ENCODE measurements around the gene CDYL2. TPM values are rescaled to one million over a fixed set of nuclear protein-coding genes. Genes with fewer than 3 reads are reported as not detected.

The CDYL2 gene
- total RNA-seq, 2 experiments from 2014 or later: 40.7 to 49.0 TPM

- no peak for DNase-seq
- peaks cover 1% of the 10 kb centered on the region for H3K4me1 Mint-ChIP-seq
- no peaks in the 10 kb centered on the region for H3K27me3 Mint-ChIP-seq
- H3K4me3 Mint-ChIP-seq: no peak overlapping the region
- no peak overlapping the region for H3K27ac Mint-ChIP-seq
- ChIA-PET CTCF (interaction anchor here (0.9 to 1.2 kb wide), 2 partner anchors 9 to 10 kb away, joined by 3 to 4 read pairs; no protein-coding TSS in a partner anchor), POLR2A (no interaction called here)
- H3K9me3 Mint-ChIP-seq: peaks cover 1% of the 10 kb centered on the region
- peaks cover 7% of the 10 kb centered on the region for H3K36me3 Mint-ChIP-seq (ENCODE audit: low read depth)
Measured at GRCh38 chr16:80710918-80711317, 93.5 kb downstream of the CDYL2 start.

GRCh38 chr16:80708823-80709222 lies 95.6 kb downstream of the CDYL2 start:
- Mint-ChIP-seq H3K27me3 (no peaks in the 10 kb centered on the region), H3K27ac (no peak overlapping the region), H3K9me3 (peaks cover 4% of the 10 kb centered on the region), H3K4me3 (no peak overlapping the region), H3K36me3 (ENCODE audit: low read depth) (peaks cover 7% of the 10 kb centered on the region), H3K4me1 (peaks cover 1% of the 10 kb centered on the region)
- no peak for DNase-seq
- POLR2A ChIA-PET: no interaction called here
- CTCF ChIA-PET: no interaction called here

- peaks cover 1% of the 10 kb centered on the region for H3K4me1 Mint-ChIP-seq
- no peak overlapping the region for H3K27ac Mint-ChIP-seq
- H3K36me3 Mint-ChIP-seq (ENCODE audit: low read depth): peaks cover 7% of the 10 kb centered on the region
- H3K27me3 Mint-ChIP-seq: no peaks in the 10 kb centered on the region
- ChIA-PET CTCF (no interaction called here), POLR2A (no interaction called here)
- H3K9me3 Mint-ChIP-seq: peaks cover 4% of the 10 kb centered on the region
- no peak overlapping the region for H3K4me3 Mint-ChIP-seq
- no peak for DNase-seq
Measured at GRCh38 chr16:80707686-80708085, 96.7 kb downstream of the CDYL2 start.

GRCh38 chr16:80705596-80705995 lies 98.8 kb downstream of the CDYL2 start:
- DNase-seq: no peak
- POLR2A ChIA-PET: no interaction called here
- no peak overlapping the region for H3K27ac Mint-ChIP-seq

GRCh38 chr16:80704751-80705505 lies 99.5 kb downstream of the CDYL2 start:
- DNase-seq: no peak
- no peak overlapping the region for H3K27ac Mint-ChIP-seq
- peaks cover 7% of the 10 kb centered on the region for H3K36me3 Mint-ChIP-seq (ENCODE audit: low read depth)
- H3K4me3 Mint-ChIP-seq: no peak overlapping the region
- H3K9me3 Mint-ChIP-seq: peaks cover 4% of the 10 kb centered on the region
- ChIA-PET CTCF (no interaction called here), POLR2A (no interaction called here)
- H3K27me3 Mint-ChIP-seq: no peaks in the 10 kb centered on the region
- H3K4me1 Mint-ChIP-seq: peaks cover 7% of the 10 kb centered on the region

More at GRCh38 chr16:80705596-80705995, 98.8 kb downstream of the CDYL2 start:
- H3K9me3 Mint-ChIP-seq: peaks cover 4% of the 10 kb centered on the region
- H3K36me3 Mint-ChIP-seq (ENCODE audit: low read depth): peaks cover 7% of the 10 kb centered on the region
- H3K4me3 Mint-ChIP-seq: no peak overlapping the region
- H3K27me3 Mint-ChIP-seq: no peaks in the 10 kb centered on the region
- peaks cover 6% of the 10 kb centered on the region for H3K4me1 Mint-ChIP-seq
- CTCF ChIA-PET: no interaction called here

GRCh38 chr16:80703131-80704071 lies 101.0 kb downstream of the CDYL2 start:
- ChIA-PET POLR2A (no interaction called here), CTCF (no interaction called here)
- Mint-ChIP-seq H3K36me3 (ENCODE audit: low read depth) (peaks cover 9% of the 10 kb centered on the region), H3K27ac (no peak overlapping the region), H3K4me3 (no peak overlapping the region), H3K4me1 (peaks cover 11% of the 10 kb centered on the region), H3K27me3 (no peaks in the 10 kb centered on the region), H3K9me3 (peaks cover 9% of the 10 kb centered on the region)
- no peak for DNase-seq

- peaks cover 12% of the 10 kb centered on the region for H3K36me3 Mint-ChIP-seq (ENCODE audit: low read depth)
- H3K27me3 Mint-ChIP-seq: no peaks in the 10 kb centered on the region
- H3K4me3 Mint-ChIP-seq: no peak overlapping the region
- H3K27ac Mint-ChIP-seq: no peak overlapping the region
- no peak for DNase-seq
- CTCF ChIA-PET: no interaction called here
- H3K4me1 Mint-ChIP-seq: peaks cover 16% of the 10 kb centered on the region
- peaks cover 14% of the 10 kb centered on the region for H3K9me3 Mint-ChIP-seq
- POLR2A ChIA-PET: no interaction called here
Measured at GRCh38 chr16:80702696-80703095, 101.7 kb downstream of the CDYL2 start.

- no peak overlapping the region for H3K4me3 Mint-ChIP-seq
- no peak overlapping the region for H3K27ac Mint-ChIP-seq
- H3K27me3 Mint-ChIP-seq: no peaks in the 10 kb centered on the region
- ChIA-PET POLR2A (no interaction called here), CTCF (interaction anchor here (1.2 kb wide), 1 partner anchor 10 kb away, joined by 3 read pairs; no protein-coding TSS in a partner anchor)
- H3K4me1 Mint-ChIP-seq: peaks cover 22% of the 10 kb centered on the region
- H3K36me3 Mint-ChIP-seq (ENCODE audit: low read depth): peaks cover 17% of the 10 kb centered on the region
- peaks cover 19% of the 10 kb centered on the region for H3K9me3 Mint-ChIP-seq
- DNase-seq: no peak
Measured at GRCh38 chr16:80700558-80700957, 103.8 kb downstream of the CDYL2 start.

- CTCF ChIA-PET: no interaction called here
- Mint-ChIP-seq H3K4me1 (peaks cover 39% of the 10 kb centered on the region), H3K36me3 (ENCODE audit: low read depth) (peaks cover 21% of the 10 kb centered on the region), H3K9me3 (peaks cover 21% of the 10 kb centered on the region), H3K27ac (no peak overlapping the region), H3K4me3 (no peak overlapping the region), H3K27me3 (no peaks in the 10 kb centered on the region)
- POLR2A ChIA-PET: no interaction called here
- no peak for DNase-seq
Measured at GRCh38 chr16:80695020-80695419, 109.4 kb downstream of the CDYL2 start.

GRCh38 chr16:80693553-80693952 lies 110.8 kb downstream of the CDYL2 start:
- ChIA-PET POLR2A (no interaction called here), CTCF (no interaction called here)
- H3K36me3 Mint-ChIP-seq (ENCODE audit: low read depth): peaks cover 18% of the 10 kb centered on the region
- no peak for DNase-seq
- H3K4me3 Mint-ChIP-seq: no peak overlapping the region
- no peak overlapping the region for H3K27ac Mint-ChIP-seq
- no peaks in the 10 kb centered on the region for H3K27me3 Mint-ChIP-seq
- peaks cover 37% of the 10 kb centered on the region for H3K4me1 Mint-ChIP-seq
- H3K9me3 Mint-ChIP-seq: peaks cover 17% of the 10 kb centered on the region

- H3K4me1 Mint-ChIP-seq: peaks cover 31% of the 10 kb centered on the region
- no peak overlapping the region for H3K27ac Mint-ChIP-seq
Measured at GRCh38 chr16:80692270-80692669, 112.1 kb downstream of the CDYL2 start.

GRCh38 chr16:80691111-80691741 lies 113.2 kb downstream of the CDYL2 start:
- Mint-ChIP-seq H3K4me1 (peaks cover 31% of the 10 kb centered on the region), H3K27ac (no peak overlapping the region), H3K9me3 (peaks cover 5% of the 10 kb centered on the region), H3K4me3 (no peak overlapping the region), H3K27me3 (no peaks in the 10 kb centered on the region), H3K36me3 (ENCODE audit: low read depth) (peaks cover 6% of the 10 kb centered on the region)
- ChIA-PET CTCF (interaction anchor here (0.6 kb wide), 1 partner anchor 8 kb away, joined by 6 read pairs; no protein-coding TSS in a partner anchor), POLR2A (no interaction called here)
- no peak for DNase-seq

More at GRCh38 chr16:80692270-80692669, 112.1 kb downstream of the CDYL2 start:
- Mint-ChIP-seq H3K4me3 (no peak overlapping the region), H3K9me3 (peaks cover 9% of the 10 kb centered on the region), H3K27me3 (no peaks in the 10 kb centered on the region), H3K36me3 (ENCODE audit: low read depth) (peaks cover 10% of the 10 kb centered on the region)
- no peak for DNase-seq
- POLR2A ChIA-PET: no interaction called here
- CTCF ChIA-PET: no interaction called here

- no peak for DNase-seq
- Mint-ChIP-seq H3K4me3 (no peak overlapping the region), H3K27ac (no peak overlapping the region), H3K9me3 (no peaks in the 10 kb centered on the region), H3K4me1 (peaks cover 15% of the 10 kb centered on the region), H3K36me3 (ENCODE audit: low read depth) (peaks cover 8% of the 10 kb centered on the region), H3K27me3 (no peaks in the 10 kb centered on the region)
- POLR2A ChIA-PET: no interaction called here
- CTCF ChIA-PET: no interaction called here
Measured at GRCh38 chr16:80689487-80689886, 114.9 kb downstream of the CDYL2 start.
